Osteocyte (in vitro differentiated cells): ENCODE results near the gene PPAN. TPM values are rescaled to one million over a fixed set of nuclear protein-coding genes. Genes with fewer than 3 reads are reported as not detected.

Experiments used
- DNase-seq: peaks from one replicate; pipeline ENCODE4 v3.0.0; 2021; ENCODE audit warnings: mixed read lengths; ENCODE audit not compliant: unreplicated experiment; ENCODE audit errors: extremely low spot score
- H3K27ac Mint-ChIP-seq: one replicate; pipeline ENCODE4 v1.8.0; 2021; ENCODE audit warnings: mild to moderate bottlenecking, mixed read lengths; ENCODE audit not compliant: unreplicated experiment
- H3K27me3 Mint-ChIP-seq: one replicate; pipeline ENCODE4 v1.8.0; 2021; ENCODE audit warnings: mixed read lengths; ENCODE audit not compliant: unreplicated experiment
- H3K36me3 Mint-ChIP-seq: one replicate; pipeline ENCODE4 v1.8.0; 2021; ENCODE audit warnings: mixed read lengths; ENCODE audit not compliant: unreplicated experiment
- H3K4me1 Mint-ChIP-seq: one replicate; pipeline ENCODE4 v1.8.0; 2021; ENCODE audit warnings: mixed read lengths; ENCODE audit not compliant: unreplicated experiment
- H3K4me3 Mint-ChIP-seq: one replicate; pipeline ENCODE4 v1.8.0; 2021; ENCODE audit warnings: mild to moderate bottlenecking, moderate library complexity, mixed read lengths; ENCODE audit not compliant: unreplicated experiment
- H3K9me3 Mint-ChIP-seq: one replicate; pipeline ENCODE4 v1.8.0; 2021; ENCODE audit warnings: mixed read lengths; ENCODE audit not compliant: unreplicated experiment
- CTCF ChIP-seq: fragments of 200-600 bp; sonication (generic); IDR thresholded peaks from 2 replicates; pipeline ENCODE4 v1.5.0; 2021; ENCODE audit warnings: antibody characterized with exemption, mild to moderate bottlenecking, moderate library complexity
- total RNA-seq: library from RNA; stranded (reverse); gene quantifications from 2 replicates; pipeline ENCODE4 v1.2.1, GENCODE V29; 2021

Gene PPAN
- total RNA-seq, 1 donor from 2014 or later = 40.9 TPM

- H3K4me3 Mint-ChIP-seq = peak overlapping the region; percentile 77
- peak overlapping the region; percentile 7 for H3K27ac Mint-ChIP-seq
- H3K4me1 Mint-ChIP-seq = peaks cover 5% of the 10 kb centered on the region
- no peak for TF ChIP-seq CTCF
- DNase-seq = no peak
- peaks cover 5% of the 10 kb centered on the region for H3K27me3 Mint-ChIP-seq
- H3K36me3 Mint-ChIP-seq = peaks cover 16% of the 10 kb centered on the region
- no peaks in the 10 kb centered on the region for H3K9me3 Mint-ChIP-seq
These were observed 18.7 kb upstream of the PPAN start for GRCh38 chr19:10087296-10088061.

DNA sequence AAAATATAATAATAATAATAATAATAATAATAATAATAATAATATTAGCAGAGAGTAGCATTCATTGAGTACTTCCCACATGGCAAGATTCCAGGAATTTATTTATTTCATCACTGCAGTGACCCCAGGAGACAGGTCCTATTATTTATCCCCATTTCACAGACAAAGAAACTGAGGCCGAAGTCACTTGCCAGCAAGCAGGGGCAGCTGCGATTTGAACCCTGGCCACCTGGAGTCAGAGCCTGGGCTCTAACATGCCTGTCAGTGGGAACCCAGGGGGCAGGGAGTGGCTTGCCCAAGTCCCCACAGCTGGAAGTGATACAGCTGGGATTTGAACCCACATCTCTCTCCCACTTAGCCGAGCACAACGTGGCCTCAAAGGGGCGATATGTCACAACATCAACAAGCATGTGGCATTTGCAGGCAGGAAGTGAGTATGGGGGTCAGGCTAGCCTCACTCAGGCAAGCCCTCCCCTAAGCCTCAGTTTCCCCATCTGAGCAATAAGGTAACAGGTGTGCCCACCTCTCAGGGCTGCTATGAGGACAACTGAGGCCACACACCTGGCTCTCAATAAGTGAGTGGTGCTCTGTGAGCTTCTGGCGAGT is 17.1 kb upstream of the PPAN start:
- H3K4me1 Mint-ChIP-seq = peaks cover 5% of the 10 kb centered on the region
- H3K36me3 Mint-ChIP-seq = peaks cover 23% of the 10 kb centered on the region
- no peak for TF ChIP-seq CTCF
- no peaks in the 10 kb centered on the region for H3K9me3 Mint-ChIP-seq
- DNase-seq = no peak
- H3K27ac Mint-ChIP-seq = no peak overlapping the region
- no peak overlapping the region for H3K4me3 Mint-ChIP-seq
- H3K27me3 Mint-ChIP-seq = peaks cover 2% of the 10 kb centered on the region

DNA sequence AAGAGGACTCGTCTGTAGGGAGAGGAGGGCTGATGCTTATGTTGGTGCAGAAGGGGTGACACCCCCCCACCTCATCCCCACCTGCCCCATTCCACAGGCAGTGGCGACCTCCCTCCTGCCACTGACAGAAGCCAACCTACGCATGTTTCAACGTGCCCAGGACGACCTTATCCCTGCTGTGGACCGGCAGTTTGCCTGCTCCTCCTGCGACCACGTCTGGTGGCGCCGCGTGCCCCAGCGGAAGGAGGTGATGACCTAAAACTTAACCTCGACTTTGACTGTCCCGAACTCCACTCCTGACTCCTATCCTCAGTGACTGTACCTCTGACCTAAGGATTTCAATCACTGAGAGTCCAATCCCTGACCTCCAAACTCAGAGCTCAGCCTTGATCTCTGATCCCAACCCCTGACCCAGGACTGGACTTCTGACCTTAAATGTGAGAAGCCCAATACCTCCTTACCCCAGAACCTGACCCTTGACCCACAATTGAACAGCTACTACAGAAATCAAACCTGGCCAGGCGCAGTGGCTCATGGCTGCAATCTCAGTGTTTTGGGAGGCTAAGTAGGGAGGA is 16.3 kb upstream of the PPAN start:
- Mint-ChIP-seq H3K9me3 (no peaks in the 10 kb centered on the region), H3K4me1 (peaks cover 5% of the 10 kb centered on the region), H3K27me3 (no peaks in the 10 kb centered on the region), H3K36me3 (peaks cover 23% of the 10 kb centered on the region), H3K27ac (no peak overlapping the region), H3K4me3 (no peak overlapping the region)
- DNase-seq = no peak
- TF ChIP-seq CTCF = no peak

DNA sequence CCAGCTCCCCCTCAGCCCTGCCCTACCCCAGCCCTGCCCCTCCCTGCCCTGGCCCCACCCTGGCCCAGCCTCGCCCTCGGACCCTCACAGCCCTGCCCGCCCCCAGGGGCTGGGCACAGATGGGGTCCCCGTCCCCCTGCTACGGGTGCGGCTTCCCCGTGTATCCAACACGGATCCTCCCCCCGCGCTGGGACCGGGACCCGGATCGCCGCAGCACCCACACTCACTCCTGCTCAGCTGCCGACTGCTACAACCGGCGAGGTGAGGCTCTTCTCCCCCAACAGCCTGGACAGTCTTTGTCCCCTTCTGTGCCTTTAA is 14.8 kb upstream of the PPAN start:
- TF ChIP-seq CTCF = no peak
- peaks cover 23% of the 10 kb centered on the region for H3K36me3 Mint-ChIP-seq
- H3K27ac Mint-ChIP-seq = no peak overlapping the region
- no peak overlapping the region for H3K4me3 Mint-ChIP-seq
- no peaks in the 10 kb centered on the region for H3K9me3 Mint-ChIP-seq
- H3K27me3 Mint-ChIP-seq = no peaks in the 10 kb centered on the region
- no peak for DNase-seq
- peaks cover 10% of the 10 kb centered on the region for H3K4me1 Mint-ChIP-seq

DNA sequence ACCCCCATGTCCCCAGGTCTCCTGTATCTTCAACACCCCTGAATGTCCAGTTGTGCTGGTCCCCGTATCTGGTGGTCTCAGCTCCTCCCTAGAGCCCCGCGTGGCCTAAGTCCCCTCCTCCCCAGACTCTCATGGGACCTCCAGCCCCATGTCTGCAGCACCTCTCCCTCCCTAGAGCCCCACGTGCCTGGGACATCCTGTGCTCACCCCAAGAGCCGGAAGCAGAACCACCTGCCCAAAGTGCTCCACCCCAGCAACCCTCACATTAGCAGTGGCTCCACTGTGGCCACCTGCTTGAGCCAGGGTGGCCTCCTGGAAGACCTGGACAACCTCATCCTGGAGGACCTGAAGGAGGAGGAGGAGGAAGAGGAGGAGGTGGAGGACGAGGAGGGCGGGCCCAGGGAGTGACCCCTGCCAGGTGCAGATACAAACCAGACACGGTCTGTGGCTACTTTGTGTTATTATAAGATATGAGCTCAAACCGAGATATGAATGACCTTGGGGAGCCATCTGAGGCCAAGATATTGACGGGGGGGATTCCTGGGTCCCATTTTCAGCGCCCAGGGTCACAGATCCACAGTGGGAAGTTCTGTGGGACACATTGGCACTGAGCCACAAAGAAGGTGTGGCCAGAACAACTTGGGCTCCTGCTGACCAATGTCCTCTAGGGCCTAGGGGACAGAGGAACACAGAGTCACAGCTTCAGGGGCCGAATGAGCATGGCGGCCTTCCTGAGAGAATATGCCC is 14.1 kb upstream of the PPAN start:
- TF ChIP-seq CTCF = no peak
- H3K27me3 Mint-ChIP-seq = no peaks in the 10 kb centered on the region

More for the DNA sequence above, 14.1 kb upstream of the PPAN start:
- Mint-ChIP-seq H3K9me3 (no peaks in the 10 kb centered on the region), H3K4me1 (peaks cover 9% of the 10 kb centered on the region), H3K36me3 (peaks cover 23% of the 10 kb centered on the region), H3K27ac (no peak overlapping the region), H3K4me3 (no peak overlapping the region)
- no peak for DNase-seq
